Astrocyte (in vitro differentiated cells and primary cell): ENCODE results near the gene SSU72.

Experiments
- EZH2 ChIP-seq: IDR thresholded peaks from 2 replicates; pipeline ENCODE4 v1.6.1; 2012; ENCODE audit warnings: mild to moderate bottlenecking, low read length, inconsistent platforms; ENCODE audit not compliant: insufficient read depth
- TF ChIP-seq, protein P1 (sequence below): IDR thresholded peaks from 2 replicates; pipeline ENCODE4 v1.5.1; 2011; ENCODE audit warnings: low read depth, mild to moderate bottlenecking, inconsistent platforms, low read length, moderate library complexity; ENCODE audit not compliant: insufficient read depth

DNA sequence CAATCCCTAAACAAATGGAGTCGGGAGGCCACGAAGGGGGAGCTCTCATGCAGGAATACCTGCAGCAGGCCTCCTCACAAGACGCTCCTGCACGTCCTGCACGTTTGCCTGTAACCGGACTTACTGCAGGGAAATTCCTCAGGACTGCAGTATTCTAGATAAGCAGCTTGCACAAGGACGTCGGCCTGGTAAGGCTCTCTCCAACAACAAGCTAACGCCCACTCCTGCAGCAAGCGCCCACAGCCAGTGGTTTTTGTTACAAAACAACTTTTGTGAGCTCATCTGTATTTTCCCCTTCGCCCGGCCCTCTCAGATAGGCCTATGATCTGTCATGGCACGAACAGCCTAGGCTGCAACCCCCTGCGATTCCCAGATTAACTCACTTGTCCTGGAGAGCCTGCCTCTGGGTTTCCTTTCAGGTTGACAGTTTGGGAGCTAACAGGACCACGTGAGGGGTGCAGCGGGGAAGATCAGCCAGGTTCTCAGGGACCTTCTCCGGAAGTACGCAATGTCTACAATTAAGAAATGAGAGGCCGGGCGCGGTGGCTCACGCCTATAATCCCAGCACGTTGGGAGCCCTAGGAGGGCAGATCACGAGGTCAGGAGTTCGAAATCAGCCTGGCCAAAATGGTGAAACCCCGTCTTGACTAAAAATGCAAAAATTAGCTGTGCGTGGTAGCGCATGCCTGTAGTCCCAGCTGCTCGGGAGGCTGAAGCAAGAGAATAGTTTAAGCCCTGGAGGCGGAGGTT lies 39.7 kb upstream of the SSU72 start:
- TF ChIP-seq, protein P1, sequence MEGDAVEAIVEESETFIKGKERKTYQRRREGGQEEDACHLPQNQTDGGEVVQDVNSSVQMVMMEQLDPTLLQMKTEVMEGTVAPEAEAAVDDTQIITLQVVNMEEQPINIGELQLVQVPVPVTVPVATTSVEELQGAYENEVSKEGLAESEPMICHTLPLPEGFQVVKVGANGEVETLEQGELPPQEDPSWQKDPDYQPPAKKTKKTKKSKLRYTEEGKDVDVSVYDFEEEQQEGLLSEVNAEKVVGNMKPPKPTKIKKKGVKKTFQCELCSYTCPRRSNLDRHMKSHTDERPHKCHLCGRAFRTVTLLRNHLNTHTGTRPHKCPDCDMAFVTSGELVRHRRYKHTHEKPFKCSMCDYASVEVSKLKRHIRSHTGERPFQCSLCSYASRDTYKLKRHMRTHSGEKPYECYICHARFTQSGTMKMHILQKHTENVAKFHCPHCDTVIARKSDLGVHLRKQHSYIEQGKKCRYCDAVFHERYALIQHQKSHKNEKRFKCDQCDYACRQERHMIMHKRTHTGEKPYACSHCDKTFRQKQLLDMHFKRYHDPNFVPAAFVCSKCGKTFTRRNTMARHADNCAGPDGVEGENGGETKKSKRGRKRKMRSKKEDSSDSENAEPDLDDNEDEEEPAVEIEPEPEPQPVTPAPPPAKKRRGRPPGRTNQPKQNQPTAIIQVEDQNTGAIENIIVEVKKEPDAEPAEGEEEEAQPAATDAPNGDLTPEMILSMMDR: no peak
- TF ChIP-seq EZH2: no peak
